IMR-90 (cell line): ENCODE results near the gene KRTAP5-3. TPM values are rescaled to one million over a fixed set of nuclear protein-coding genes. Genes with fewer than 3 reads are reported as not detected.
A peak's percentile ranks its signal among the peaks of the same experiment; 100 is the strongest.

ENCODE experiments used
- ATAC-seq: fragments of 200-7000 bp; cut with Tn5 transposase; 2 replicates; pipeline ENCODE4 v1.9.1; 2020; ENCODE audit warnings: low read depth, mild to moderate bottlenecking, moderate library complexity
- BruUV-seq: library from RNA; stranded (reverse); fragments of 400-500 nt; replicated peaks from 2 replicates; lab custom pipeline; 2021; lab: Mats Ljungman, UMichigan
- CTCF ChIA-PET: fragments of 300-600 bp; formaldehyde crosslinking; extraction: SDS; loops from one replicate; lab custom pipeline; 2021; ENCODE audit warnings: antibody characterized with exemption; lab: Yijun Ruan, JAX
- POLR2A ChIA-PET: fragments of 300-600 bp; sonication (Branson Sonifier 250); formaldehyde crosslinking; loops from one replicate; lab custom pipeline; 2022; ENCODE audit warnings: antibody characterized with exemption; ENCODE audit not compliant: unreplicated experiment; lab: Charles Lee
- DNase-seq: peaks from one replicate; pipeline ENCODE4 v3.0.0; 2013
- H2AFZ ChIP-seq: replicated peaks from 2 replicates; pipeline ENCODE3; 2013; ENCODE audit warnings: low read length, mild to moderate bottlenecking; ENCODE audit not compliant: poor library complexity
- H2AK5ac ChIP-seq: 2 replicates; pipeline ENCODE4 v1.6.1; 2013; ENCODE audit warnings: low read depth, low read length, inconsistent platforms
- H2AK9ac ChIP-seq: replicated peaks from 2 replicates; pipeline ENCODE3; 2013; ENCODE audit warnings: mild to moderate bottlenecking, low read depth, low read length, moderate library complexity; ENCODE audit not compliant: poor library complexity
- H2BK120ac ChIP-seq: 2 replicates; pipeline ENCODE4 v1.6.1; 2013; ENCODE audit warnings: low read depth, low read length, inconsistent platforms
- H2BK15ac ChIP-seq: 3 replicates; pipeline ENCODE4 v1.6.1; 2013; ENCODE audit warnings: low read depth, low read length, inconsistent platforms
- H2BK20ac ChIP-seq: 2 replicates; pipeline ENCODE4 v1.6.1; 2013; ENCODE audit warnings: low read depth, mild to moderate bottlenecking, inconsistent platforms, low read length, moderate library complexity
- H2BK5ac ChIP-seq: 2 replicates; pipeline ENCODE4 v1.6.1; 2013; ENCODE audit warnings: mild to moderate bottlenecking, low read depth, low read length, inconsistent platforms; ENCODE audit not compliant: poor library complexity, severe bottlenecking
- H3K14ac ChIP-seq: replicated peaks from 2 replicates; pipeline ENCODE4 v1.6.1; 2013; ENCODE audit warnings: low read depth, low read length, inconsistent platforms
- H3K18ac ChIP-seq: 2 replicates; pipeline ENCODE4 v1.6.1; 2013; ENCODE audit warnings: low read depth, low read length, control low read depth
- H3K23ac ChIP-seq: 2 replicates; pipeline ENCODE4 v1.6.1; 2013; ENCODE audit warnings: low read depth, low read length, inconsistent platforms
- H3K27ac ChIP-seq: 2 replicates; pipeline ENCODE4 v1.5.1; 2013; ENCODE audit warnings: mild to moderate bottlenecking, control low read depth, low read length; ENCODE audit not compliant: insufficient read depth
- H3K27me3 ChIP-seq: 2 replicates; pipeline ENCODE4 v1.6.1; 2013; ENCODE audit warnings: low read length; ENCODE audit not compliant: control insufficient read depth, insufficient read depth
- H3K36me3 ChIP-seq: 2 replicates; pipeline ENCODE4 v1.6.1; 2013; ENCODE audit warnings: low read length, mixed read lengths; ENCODE audit not compliant: control insufficient read depth, insufficient read depth
- H3K4ac ChIP-seq: 2 replicates; pipeline ENCODE4 v1.6.1; 2013; ENCODE audit warnings: low read depth, low read length, inconsistent platforms
- H3K4me1 ChIP-seq: 2 replicates; pipeline ENCODE4 v1.6.1; 2013; ENCODE audit warnings: low read length, mixed read lengths; ENCODE audit not compliant: control insufficient read depth, insufficient read depth
- H3K4me2 ChIP-seq: 2 replicates; pipeline ENCODE4 v1.6.1; 2013; ENCODE audit warnings: low read depth, mild to moderate bottlenecking, control low read depth, low read length, moderate library complexity
- H3K4me3 ChIP-seq: 2 replicates; pipeline ENCODE4 v1.5.1; 2013; ENCODE audit warnings: low read depth, mild to moderate bottlenecking, control low read depth, low read length, moderate library complexity; ENCODE audit not compliant: insufficient read depth
- H3K56ac ChIP-seq: 2 replicates; pipeline ENCODE4 v1.6.1; 2013; ENCODE audit warnings: low read length, inconsistent platforms; ENCODE audit not compliant: insufficient read depth; ENCODE audit errors: extremely low read depth
- H3K79me1 ChIP-seq, 2 experiments: 2 replicates each; pipeline ENCODE4 v1.6.1; 2013; ENCODE audit warnings: low read length in 2 of 2, inconsistent platforms in 1 of 2, low read depth in 1 of 2
- H3K9ac ChIP-seq: 2 replicates; pipeline ENCODE4 v1.6.1; 2013; ENCODE audit warnings: low read depth, low read length, control low read depth
- H3K9me1 ChIP-seq: 2 replicates; pipeline ENCODE4 v1.6.1; 2013; ENCODE audit warnings: low read length, inconsistent platforms; ENCODE audit not compliant: insufficient read depth
- H3K9me3 ChIP-seq: 2 replicates; pipeline ENCODE4 v1.6.1; 2013; ENCODE audit warnings: low read length; ENCODE audit not compliant: control insufficient read depth, insufficient read depth
- H4K20me1 ChIP-seq: 2 replicates; pipeline ENCODE4 v1.6.1; 2013; ENCODE audit warnings: low read length, inconsistent platforms; ENCODE audit not compliant: insufficient read depth
- H4K5ac ChIP-seq: 2 replicates; pipeline ENCODE4 v1.6.1; 2013; ENCODE audit warnings: mild to moderate bottlenecking, low read depth, low read length, control low read depth
- H4K8ac ChIP-seq, 2 experiments: 2 replicates each; pipeline ENCODE4 v1.6.1; 2013; ENCODE audit warnings: low read depth in 2 of 2, low read length in 2 of 2, control low read depth in 1 of 2, inconsistent platforms in 1 of 2
- H4K91ac ChIP-seq: 2 replicates; pipeline ENCODE4 v1.6.1; 2013; ENCODE audit warnings: low read depth, low read length, inconsistent platforms; ENCODE audit not compliant: insufficient read depth
- BHLHE40 ChIP-seq: fragments of 150-350 bp; IDR thresholded peaks from 2 replicates; pipeline ENCODE4 v1.6.1; 2016; ENCODE audit warnings: mild to moderate bottlenecking, low read depth, low read length
- CEBPB ChIP-seq: IDR thresholded peaks from 2 replicates; pipeline ENCODE4 v1.6.1; 2012; ENCODE audit warnings: low read depth, low read length, improper control_type of control experiment
- CHD1 ChIP-seq: IDR thresholded peaks from 2 replicates; pipeline ENCODE4 v1.6.1; 2012; ENCODE audit warnings: low read depth, low read length, improper control_type of control experiment
- FOS ChIP-seq: fragments of 150-350 bp; IDR thresholded peaks from 2 replicates; pipeline ENCODE4 v1.6.1; 2016; ENCODE audit warnings: low read depth, low read length
- MAFK ChIP-seq: IDR thresholded peaks from 2 replicates; pipeline ENCODE4 v1.6.1; 2012; ENCODE audit warnings: low read depth, low read length, improper control_type of control experiment
- MAZ ChIP-seq: IDR thresholded peaks from 2 replicates; pipeline ENCODE4 v1.6.1; 2012; ENCODE audit warnings: low read depth, mild to moderate bottlenecking, low read length, improper control_type of control experiment, moderate library complexity, borderline replicate concordance
- MXI1 ChIP-seq: IDR thresholded peaks from 2 replicates; pipeline ENCODE4 v1.6.1; 2012; ENCODE audit warnings: low read depth, mild to moderate bottlenecking, low read length, moderate library complexity, borderline replicate concordance
- NFE2L2 ChIP-seq: fragments of 150-350 bp; IDR thresholded peaks from 2 replicates; pipeline ENCODE4 v1.6.1; 2016; ENCODE audit warnings: low read depth, mild to moderate bottlenecking, low read length
- RAD21 ChIP-seq: IDR thresholded peaks from 2 replicates; pipeline ENCODE4 v1.6.1; 2012; ENCODE audit warnings: low read length, improper control_type of control experiment
- RCOR1 ChIP-seq: IDR thresholded peaks from 2 replicates; pipeline ENCODE4 v1.6.1; 2012; ENCODE audit warnings: mild to moderate bottlenecking, low read length, improper control_type of control experiment; ENCODE audit not compliant: insufficient replicate concordance
- RFX5 ChIP-seq: IDR thresholded peaks from 2 replicates; pipeline ENCODE4 v1.8.0; 2012; ENCODE audit warnings: low read depth, mild to moderate bottlenecking, low read length, moderate library complexity
- SMC3 ChIP-seq: fragments of 150-350 bp; IDR thresholded peaks from 2 replicates; pipeline ENCODE4 v1.6.1; 2016; ENCODE audit warnings: low read depth, mild to moderate bottlenecking, antibody characterized with exemption, low read length, moderate library complexity
- USF2 ChIP-seq: fragments of 150-350 bp; IDR thresholded peaks from 2 replicates; pipeline ENCODE4 v1.6.1; 2017; ENCODE audit warnings: mild to moderate bottlenecking, antibody characterized with exemption, low read length, low read depth
- WGBS, 2 experiments: methylation state at CpG; one replicate each; pipeline versions ENCODE4 v1.1.5 to v1.1.7; 2013; ENCODE audit warnings: missing lambda C conversion rate in 2 of 2; ENCODE audit not compliant: insufficient read length in 1 of 2; ENCODE audit errors: extremely low coverage in 2 of 2; 5-methylcytosine and 5-hydroxymethylcytosine counted together
- dilution Hi-C: fragments of 300-500 bp; cut with HindIII; formaldehyde crosslinking; loops from one replicate; pipeline ENCODE4 v1.14.3; 2018; ENCODE audit warnings: low sequenced_read_pairs; ENCODE audit not compliant: unreplicated experiment
- in situ Hi-C: fragments of 300-500 bp; cut with MboI; formaldehyde crosslinking; loops from 3 replicates; pipeline ENCODE4 v1.14.3; 2019; ENCODE audit warnings: low sequenced_read_pairs, inconsistent platforms, mixed read lengths
- intact Hi-C: fragments of 100-400 bp; cut with micrococcal nuclease; formaldehyde crosslinking; loops from 2 replicates; pipeline ENCODE4 v1.10.0; 2022
- polyA plus RNA-seq, 3 experiments: library from polyadenylated mRNA; depleted of rRNA; stranded (reverse); fragments of >200 nt; gene quantifications; 2 replicates each; pipeline ENCODE4 v1.2.3, GENCODE V29; 2012; ENCODE audit warnings: low replicate concordance in 1 of 3
- total RNA-seq: library from RNA; depleted of rRNA; stranded (reverse); fragments of >200 nt; gene quantifications from 2 replicates; pipeline ENCODE4 v1.2.3, GENCODE V29; 2012
- TF ChIP-seq, protein P1 (sequence below): fragments of 150-350 bp; IDR thresholded peaks from 2 replicates; pipeline ENCODE4 v1.6.1; 2016; ENCODE audit warnings: low read depth, mild to moderate bottlenecking, low read length, moderate library complexity, borderline replicate concordance

The KRTAP5-3 gene
- total and polyA plus RNA-seq, 2 of the 4 experiments (the other 2 are of a cell fraction) = not detected

- peak overlapping the region; percentile 87 for H2AFZ ChIP-seq
- no peaks in the 10 kb centered on the region for H3K27me3 ChIP-seq
- H3K36me3 ChIP-seq = peaks cover 16% of the 10 kb centered on the region
- peaks cover 17% of the 10 kb centered on the region for H4K20me1 ChIP-seq
- H3K79me1 ChIP-seq = peaks cover 0 to 20% of the 10 kb centered on the region in 2 experiments; a peak in 1 of 4 replicates
- H2AK9ac ChIP-seq = peak overlapping the region; percentile 83
- peak overlapping the region; percentile 94; the same call in 2 of the 3 replicates for H2BK15ac ChIP-seq
- peak; percentile 84 for DNase-seq
- intact Hi-C loops (no loop called here), in situ Hi-C loops (no loop called here), dilution Hi-C loops (no loop called here)
- H3K56ac ChIP-seq = no peak overlapping the region
- peak overlapping the region; percentile 62 for H3K27ac ChIP-seq
- peak overlapping the region; percentile 61; the same call in 1 of the 2 replicates for H3K18ac ChIP-seq
- peak; percentile 73 for ATAC-seq
- no peaks in the 10 kb centered on the region for H3K9me3 ChIP-seq
- peak overlapping the region; percentile 96; the same call in 1 of the 2 replicates for H2AK5ac ChIP-seq
- WGBS, 2 experiments = no CpG with 5 or more reads among the region's 29 CpGs
- CTCF ChIA-PET = interaction anchor here (0.8 to 2.2 kb wide), 2 partner anchors 11 to 17 kb away, joined by 4 to 7 read pairs; no protein-coding TSS in a partner anchor
- peak overlapping the region; percentile 68 for H2BK5ac ChIP-seq
- peak overlapping the region; percentile 92; the same call in 1 of the 2 replicates for H2BK20ac ChIP-seq
- H3K14ac ChIP-seq = peak overlapping the region; percentile 80
- H4K5ac ChIP-seq = peak overlapping the region; percentile 34
- POLR2A ChIA-PET = interaction anchor here (0.6 to 0.7 kb wide), 3 partner anchors 12 to 15 kb away, joined by 3 to 4 read pairs (median 3); no protein-coding TSS in a partner anchor
- H3K4me3 ChIP-seq = no peak overlapping the region
- peak overlapping the region; percentile 27 for H3K23ac ChIP-seq
- peak overlapping the region; percentile 1; the same call in 1 of the 2 replicates for H3K4me2 ChIP-seq
- peak overlapping the region; percentile 97 for H3K4ac ChIP-seq
- no TSS peak for BruUV-seq
- H4K8ac ChIP-seq = peak overlapping the region; percentile 77 to 81; a peak in 3 of 4 replicates
- H3K9me1 ChIP-seq = peaks cover 14% of the 10 kb centered on the region
- peak overlapping the region; percentile 97 for H4K91ac ChIP-seq
- H3K9ac ChIP-seq = peak overlapping the region; percentile 5; the same call in 1 of the 2 replicates
- peak overlapping the region; percentile 95 for H2BK120ac ChIP-seq
- peaks cover 20% of the 10 kb centered on the region for H3K4me1 ChIP-seq
- TF ChIP-seq NFE2L2 (no peak), RCOR1 (no peak), RFX5 (no peak), CHD1 (no peak), RAD21 (no peak), CEBPB (no peak), USF2 (no peak), MAFK (no peak), BHLHE40 (peak; percentile 63; the same call in 1 of the 2 replicates), FOS (no peak), SMC3 (0 out of 2 replicates have a peak, but pooled peaks have one; percentile 4), MAZ (peak; percentile 62), MXI1 (no peak)
- TF ChIP-seq, protein P1, sequence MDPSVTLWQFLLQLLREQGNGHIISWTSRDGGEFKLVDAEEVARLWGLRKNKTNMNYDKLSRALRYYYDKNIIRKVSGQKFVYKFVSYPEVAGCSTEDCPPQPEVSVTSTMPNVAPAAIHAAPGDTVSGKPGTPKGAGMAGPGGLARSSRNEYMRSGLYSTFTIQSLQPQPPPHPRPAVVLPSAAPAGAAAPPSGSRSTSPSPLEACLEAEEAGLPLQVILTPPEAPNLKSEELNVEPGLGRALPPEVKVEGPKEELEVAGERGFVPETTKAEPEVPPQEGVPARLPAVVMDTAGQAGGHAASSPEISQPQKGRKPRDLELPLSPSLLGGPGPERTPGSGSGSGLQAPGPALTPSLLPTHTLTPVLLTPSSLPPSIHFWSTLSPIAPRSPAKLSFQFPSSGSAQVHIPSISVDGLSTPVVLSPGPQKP = no peak
Measured at GRCh38 chr11:1557904-1558774, 50.1 kb downstream of the KRTAP5-3 start.
